ENCODE data around the gene RNF2.
"Not testable (repeated sequence)": the region's sequence is repeated elsewhere in the genome, so short reads cannot be mapped to it uniquely, and the experiment has no call there.

The RNF2 gene

GRCh38 chr1:185062710-185063370, 17.5 kb downstream of the RNF2 start:
- Mint-ChIP-seq H3K4me3 (no peak overlapping the region), H3K36me3 (ENCODE audit: low read depth) (peaks cover 10% of the 10 kb centered on the region), H3K9me3 (peaks cover 4% of the 10 kb centered on the region), H3K27me3 (ENCODE audit: low read depth) (no peaks in the 10 kb centered on the region), H3K4me1 (ENCODE audit: low read depth) (peaks cover 2% of the 10 kb centered on the region), H3K27ac (no peak overlapping the region)

- peaks cover 2% of the 10 kb centered on the region for H3K4me1 Mint-ChIP-seq (ENCODE audit: low read depth)
- H3K27me3 Mint-ChIP-seq (ENCODE audit: low read depth): no peaks in the 10 kb centered on the region
- peaks cover 10% of the 10 kb centered on the region for H3K36me3 Mint-ChIP-seq (ENCODE audit: low read depth)
- H3K9me3 Mint-ChIP-seq: peaks cover 4% of the 10 kb centered on the region
- H3K4me3 Mint-ChIP-seq: no peak overlapping the region
- H3K27ac Mint-ChIP-seq: no peak overlapping the region
Measured at GRCh38 chr1:185063719-185064118, 18.4 kb downstream of the RNF2 start.

GRCh38 chr1:185065006-185065405, 19.6 kb downstream of the RNF2 start:
- not testable (repeated sequence) for H3K4me3 Mint-ChIP-seq; H3K27ac Mint-ChIP-seq; H3K27me3 Mint-ChIP-seq (ENCODE audit: low read depth); H3K4me1 Mint-ChIP-seq (ENCODE audit: low read depth); H3K9me3 Mint-ChIP-seq
- peaks cover 12% of the 10 kb centered on the region for H3K36me3 Mint-ChIP-seq (ENCODE audit: low read depth)

GRCh38 chr1:185066181-185066580, 20.8 kb downstream of the RNF2 start:
- Mint-ChIP-seq H3K27me3 (ENCODE audit: low read depth) (no peaks in the 10 kb centered on the region), H3K27ac (no peak overlapping the region), H3K4me3 (no peak overlapping the region), H3K36me3 (ENCODE audit: low read depth) (peaks cover 12% of the 10 kb centered on the region), H3K4me1 (ENCODE audit: low read depth) (peaks cover 2% of the 10 kb centered on the region), H3K9me3 (peaks cover 4% of the 10 kb centered on the region)

GRCh38 chr1:185068341-185068740, 23.0 kb downstream of the RNF2 start:
- Mint-ChIP-seq H3K9me3 (no peaks in the 10 kb centered on the region), H3K27ac (no peak overlapping the region), H3K36me3 (ENCODE audit: low read depth) (peaks cover 14% of the 10 kb centered on the region), H3K27me3 (ENCODE audit: low read depth) (no peaks in the 10 kb centered on the region), H3K4me1 (ENCODE audit: low read depth) (peaks cover 2% of the 10 kb centered on the region), H3K4me3 (no peak overlapping the region)

- H3K4me1 Mint-ChIP-seq (ENCODE audit: low read depth): peaks cover 2% of the 10 kb centered on the region
- H3K27me3 Mint-ChIP-seq (ENCODE audit: low read depth): no peaks in the 10 kb centered on the region
- H3K9me3 Mint-ChIP-seq: no peaks in the 10 kb centered on the region
- peaks cover 14% of the 10 kb centered on the region for H3K36me3 Mint-ChIP-seq (ENCODE audit: low read depth)
- H3K27ac Mint-ChIP-seq: no peak overlapping the region
- no peak overlapping the region for H3K4me3 Mint-ChIP-seq
Measured at GRCh38 chr1:185069202-185069772, 23.9 kb downstream of the RNF2 start.

GRCh38 chr1:185070051-185070450, 24.7 kb downstream of the RNF2 start:
- Mint-ChIP-seq H3K4me1 (ENCODE audit: low read depth) (peaks cover 2% of the 10 kb centered on the region), H3K9me3 (no peaks in the 10 kb centered on the region), H3K4me3 (no peak overlapping the region), H3K27ac (no peak overlapping the region), H3K36me3 (ENCODE audit: low read depth) (peaks cover 11% of the 10 kb centered on the region), H3K27me3 (ENCODE audit: low read depth) (no peaks in the 10 kb centered on the region)

GRCh38 chr1:185073725-185074124, 28.4 kb downstream of the RNF2 start:
- Mint-ChIP-seq H3K36me3 (ENCODE audit: low read depth) (peaks cover 4% of the 10 kb centered on the region), H3K27me3 (ENCODE audit: low read depth) (no peaks in the 10 kb centered on the region), H3K4me1 (ENCODE audit: low read depth) (no peaks in the 10 kb centered on the region), H3K9me3 (no peaks in the 10 kb centered on the region), H3K27ac (no peak overlapping the region), H3K4me3 (no peak overlapping the region)

- H3K36me3 Mint-ChIP-seq (ENCODE audit: low read depth): peaks cover 2% of the 10 kb centered on the region
- no peak overlapping the region for H3K4me3 Mint-ChIP-seq
- H3K4me1 Mint-ChIP-seq (ENCODE audit: low read depth): no peaks in the 10 kb centered on the region
- no peaks in the 10 kb centered on the region for H3K9me3 Mint-ChIP-seq
- H3K27ac Mint-ChIP-seq: no peak overlapping the region
- no peaks in the 10 kb centered on the region for H3K27me3 Mint-ChIP-seq (ENCODE audit: low read depth)
Measured at GRCh38 chr1:185074307-185074706, 28.9 kb downstream of the RNF2 start.

GRCh38 chr1:185075476-185075875, 30.1 kb downstream of the RNF2 start:
- Mint-ChIP-seq H3K36me3 (ENCODE audit: low read depth) (peaks cover 3% of the 10 kb centered on the region), H3K9me3 (no peaks in the 10 kb centered on the region), H3K4me3 (no peak overlapping the region), H3K4me1 (ENCODE audit: low read depth) (no peaks in the 10 kb centered on the region), H3K27ac (no peak overlapping the region), H3K27me3 (ENCODE audit: low read depth) (no peaks in the 10 kb centered on the region)

GRCh38 chr1:185077374-185077773, 32.0 kb downstream of the RNF2 start:
- no peak overlapping the region for H3K27ac Mint-ChIP-seq
- H3K36me3 Mint-ChIP-seq (ENCODE audit: low read depth): peaks cover 1% of the 10 kb centered on the region
- H3K4me1 Mint-ChIP-seq (ENCODE audit: low read depth): no peaks in the 10 kb centered on the region
- H3K9me3 Mint-ChIP-seq: no peaks in the 10 kb centered on the region
- no peaks in the 10 kb centered on the region for H3K27me3 Mint-ChIP-seq (ENCODE audit: low read depth)
- no peak overlapping the region for H3K4me3 Mint-ChIP-seq

- H3K36me3 Mint-ChIP-seq (ENCODE audit: low read depth): peaks cover 1% of the 10 kb centered on the region
- no peaks in the 10 kb centered on the region for H3K27me3 Mint-ChIP-seq (ENCODE audit: low read depth)
- no peak overlapping the region for H3K27ac Mint-ChIP-seq
- no peaks in the 10 kb centered on the region for H3K4me1 Mint-ChIP-seq (ENCODE audit: low read depth)
- H3K9me3 Mint-ChIP-seq: no peaks in the 10 kb centered on the region
- H3K4me3 Mint-ChIP-seq: no peak overlapping the region
Measured at GRCh38 chr1:185080422-185080821, 35.1 kb downstream of the RNF2 start.

GRCh38 chr1:185083818-185084217, 38.5 kb downstream of the RNF2 start:
- Mint-ChIP-seq H3K4me3 (no peak overlapping the region), H3K36me3 (ENCODE audit: low read depth) (peaks cover 5% of the 10 kb centered on the region), H3K27me3 (ENCODE audit: low read depth) (no peaks in the 10 kb centered on the region), H3K27ac (no peak overlapping the region), H3K4me1 (ENCODE audit: low read depth) (no peaks in the 10 kb centered on the region), H3K9me3 (no peaks in the 10 kb centered on the region)

- no peaks in the 10 kb centered on the region for H3K9me3 Mint-ChIP-seq
- H3K4me3 Mint-ChIP-seq: no peak overlapping the region
- no peak overlapping the region for H3K27ac Mint-ChIP-seq
- peaks cover 15% of the 10 kb centered on the region for H3K36me3 Mint-ChIP-seq (ENCODE audit: low read depth)
- H3K4me1 Mint-ChIP-seq (ENCODE audit: low read depth): no peaks in the 10 kb centered on the region
- H3K27me3 Mint-ChIP-seq (ENCODE audit: low read depth): no peaks in the 10 kb centered on the region
Measured at GRCh38 chr1:185087101-185087500, 41.7 kb downstream of the RNF2 start.

GRCh38 chr1:185087746-185088145, 42.4 kb downstream of the RNF2 start:
- Mint-ChIP-seq H3K27ac (no peak overlapping the region), H3K36me3 (ENCODE audit: low read depth) (peaks cover 15% of the 10 kb centered on the region), H3K4me1 (ENCODE audit: low read depth) (no peaks in the 10 kb centered on the region), H3K4me3 (no peak overlapping the region), H3K9me3 (no peaks in the 10 kb centered on the region), H3K27me3 (ENCODE audit: low read depth) (no peaks in the 10 kb centered on the region)
